HG02870 (cell line): ENCODE measurements around the gene ZNF780B.

Experiments used
- ATAC-seq: cut with Tn5 transposase; IDR thresholded peaks from one replicate; pipeline ENCODE4 v1.9.1; 2021; ENCODE audit warnings: mild to moderate bottlenecking, moderate library complexity; ENCODE audit not compliant: unreplicated experiment

ZNF780B gene

DNA sequence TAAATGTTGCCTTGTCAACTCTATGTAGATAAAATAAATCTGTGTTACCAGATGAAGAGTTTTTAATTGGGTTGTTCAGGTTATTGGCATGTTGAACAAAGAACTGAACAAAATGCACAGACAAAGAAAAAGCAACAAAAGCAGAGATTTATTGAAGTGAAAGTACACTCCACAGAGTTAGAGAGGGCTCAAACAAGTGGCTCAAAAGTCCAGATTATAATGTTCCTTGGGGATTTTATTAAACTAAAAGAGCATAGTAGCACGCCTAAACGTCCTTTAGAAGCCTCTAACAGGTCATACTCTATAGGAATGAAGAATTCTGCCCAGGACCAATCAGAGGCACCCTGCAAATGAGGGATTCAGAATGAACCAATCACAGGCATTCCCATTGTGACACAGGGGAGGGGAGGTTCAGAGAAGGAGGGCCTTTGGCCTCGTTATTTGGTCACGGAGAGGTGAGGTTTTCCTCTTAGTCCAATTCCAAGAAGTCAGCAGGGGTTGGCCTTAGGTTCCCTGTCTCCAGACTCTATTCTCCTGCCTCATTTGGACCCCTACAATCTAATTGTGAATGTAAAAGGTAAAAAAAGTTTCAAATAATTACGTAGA, 72.2 kb downstream of the ZNF780B start:
- no peak for ATAC-seq

DNA sequence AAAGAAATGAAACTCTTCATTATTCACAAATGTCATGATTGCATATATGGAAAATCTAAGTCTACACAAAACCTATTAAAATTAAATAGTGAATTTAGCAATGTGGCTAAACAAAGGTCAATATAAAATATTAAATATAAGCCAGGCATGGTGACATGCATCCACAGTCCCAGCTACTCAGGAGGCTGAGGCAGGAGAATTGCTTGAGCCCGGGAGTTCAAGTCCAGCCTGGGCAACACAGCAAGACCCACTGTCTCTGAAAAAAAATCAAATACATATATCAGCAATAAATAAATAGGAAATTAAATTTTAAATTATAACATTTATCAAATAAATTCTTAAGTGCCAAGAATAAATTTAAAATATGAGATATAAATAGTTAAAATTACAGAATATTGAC, 73.1 kb downstream of the ZNF780B start:
- ATAC-seq, result no peak
